ENCODE results near the gene C1orf35. TPM values are rescaled to one million over a fixed set of nuclear protein-coding genes. Genes with fewer than 3 reads are reported as not detected.

Gene C1orf35
- total RNA-seq, 1 experiment from 2014 or later, result 63.3 TPM

- H2AFZ ChIP-seq (ENCODE audit: low read length), result peak overlapping the region; percentile 67
- CTCF ChIA-PET, result interaction anchor here (1.0 kb wide), 1 partner anchor 61 kb away, joined by 13 read pairs; no protein-coding TSS in a partner anchor
These were observed 42.5 kb downstream of the C1orf35 start for GRCh38 chr1:228060458-228061190.

DNA sequence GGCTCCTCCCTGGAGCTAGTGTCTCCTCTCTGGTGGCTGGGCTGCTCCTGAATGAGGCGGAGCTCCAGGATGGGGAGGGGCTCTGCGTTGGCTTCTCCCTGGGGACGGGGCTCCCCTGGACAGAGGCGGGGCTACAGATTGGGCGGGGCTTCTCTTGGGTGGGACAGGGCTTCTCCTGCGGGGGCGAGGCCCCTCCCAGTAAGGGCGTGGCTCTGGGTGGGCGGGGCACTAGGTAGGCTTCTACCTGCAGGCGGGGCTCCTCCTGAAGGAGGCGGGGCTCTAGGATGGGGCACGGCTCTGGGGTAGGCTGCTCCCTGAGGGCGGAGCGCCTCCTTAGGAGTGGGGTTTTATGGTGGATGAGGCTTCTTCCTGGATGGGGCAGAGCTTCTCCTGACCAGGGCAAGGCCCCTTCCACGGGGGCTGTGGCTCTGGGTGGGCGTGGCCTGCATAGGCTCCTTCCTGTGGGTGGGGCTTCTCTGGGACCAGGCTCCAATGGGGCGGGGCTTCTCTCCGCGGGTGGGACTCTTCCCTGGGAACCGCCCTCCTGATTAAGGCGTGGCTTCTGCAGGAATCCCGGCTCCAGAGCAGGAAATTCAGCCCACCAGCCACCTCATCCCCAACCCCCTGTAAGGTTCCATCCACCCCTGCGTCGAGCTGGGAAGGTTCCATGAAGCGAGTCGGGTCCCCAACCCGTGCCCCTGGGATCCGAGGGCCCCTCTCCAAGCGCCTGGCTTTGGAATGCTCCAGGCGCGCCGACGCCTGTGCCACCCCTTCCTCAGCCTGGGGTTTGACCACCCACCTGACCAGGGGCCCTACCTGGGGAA is 43.3 kb downstream of the C1orf35 start:
- CTCF ChIA-PET, result interaction anchor here (0.6 to 1.0 kb wide), 2 partner anchors 15 to 60 kb away, joined by 3 to 13 read pairs; no protein-coding TSS in a partner anchor
- no peak overlapping the region for H3K27ac ChIP-seq (ENCODE audit: low read length)
- DNase-seq (peak; percentile 94), ATAC-seq (peak; percentile 68)
- TF ChIP-seq EZH2phosphoT487 (IDR thresholded peaks at IDR 0.05; ENCODE audit: borderline replicate concordance, low read length), result no peak
- no peak for TF ChIP-seq EZH2 (IDR thresholded peaks at IDR 0.05; ENCODE audit: low read length, unreplicated experiment)
- no peak for TF ChIP-seq CTCF (conservative IDR thresholded peaks at IDR 0.05; ENCODE audit: low read depth, low read length)
- no peaks in the 10 kb centered on the region for H3K9me3 ChIP-seq (ENCODE audit: low read length)
- H3K9me2 ChIP-seq (replicated peaks; ENCODE audit: low read length), result no peaks in the 10 kb centered on the region
- peak overlapping the region; percentile 73 for H3K4me2 ChIP-seq (ENCODE audit: low read length)
- POLR2A ChIA-PET (ENCODE audit: unreplicated experiment), result interaction anchor here (0.6 kb wide), 2 partner anchors 56 to 115 kb away, joined by 3 read pairs; no protein-coding TSS in a partner anchor
- no peaks in the 10 kb centered on the region for H4K20me1 ChIP-seq (ENCODE audit: low read length)
- no TSS peak for BruUV-seq (replicated peaks)
- peak overlapping the region; percentile 58 for H3K4me3 ChIP-seq (ENCODE audit: low read length)
- H3K27me3 ChIP-seq (ENCODE audit: low read length), result no peaks in the 10 kb centered on the region
- H3K9ac ChIP-seq (ENCODE audit: low read length), result peak overlapping the region; percentile 30
- H2AFZ ChIP-seq (ENCODE audit: low read length), result peak overlapping the region; percentile 67
- intact Hi-C loops (cut with micrococcal nuclease), result loop anchor here (5.0 kb wide), 1 partner anchor 58 kb away; no protein-coding TSS in a partner anchor
- H3F3A ChIP-seq (ENCODE audit: low read length, unreplicated experiment), result peaks cover 4% of the 10 kb centered on the region
- H3K4me1 ChIP-seq (ENCODE audit: insufficient read depth, low read length), result peaks cover 8% of the 10 kb centered on the region; the same call in 1 of the 2 replicates
- no peaks in the 10 kb centered on the region for H3K79me2 ChIP-seq (ENCODE audit: low read length)
- no peaks in the 10 kb centered on the region for H3K36me3 ChIP-seq (ENCODE audit: low read depth, low read length)

More at GRCh38 chr1:228060458-228061190, 42.5 kb downstream of the C1orf35 start:
- Histone ChIP-seq H3K9me3 (ENCODE audit: low read length) (no peaks in the 10 kb centered on the region), H3K4me2 (ENCODE audit: low read length) (peak overlapping the region; percentile 73), H3K9ac (ENCODE audit: low read length) (peak overlapping the region; percentile 30), H3K9me2 (replicated peaks; ENCODE audit: low read length) (no peaks in the 10 kb centered on the region), H3K27ac (ENCODE audit: low read length) (no peak overlapping the region), H3K4me1 (ENCODE audit: insufficient read depth, low read length) (peaks cover 8% of the 10 kb centered on the region; the same call in 1 of the 2 replicates), H3K36me3 (ENCODE audit: low read depth, low read length) (no peaks in the 10 kb centered on the region), H3F3A (ENCODE audit: low read length, unreplicated experiment) (peaks cover 4% of the 10 kb centered on the region), H3K4me3 (ENCODE audit: low read length) (peak overlapping the region; percentile 58), H3K79me2 (ENCODE audit: low read length) (no peaks in the 10 kb centered on the region), H4K20me1 (ENCODE audit: low read length) (no peaks in the 10 kb centered on the region), H3K27me3 (ENCODE audit: low read length) (no peaks in the 10 kb centered on the region)
- DNase-seq (no peak), ATAC-seq (0 out of 2 replicates have a peak, but pooled peaks have one; percentile 5)
- TF ChIP-seq CTCF (conservative IDR thresholded peaks at IDR 0.05; ENCODE audit: low read depth, low read length) (peak; percentile 30; the same call in 1 of the 2 replicates), EZH2phosphoT487 (IDR thresholded peaks at IDR 0.05; ENCODE audit: borderline replicate concordance, low read length) (no peak)
- POLR2A ChIA-PET (ENCODE audit: unreplicated experiment), result no interaction called here
- TSS peak; percentile 15 for BruUV-seq (replicated peaks)
- intact Hi-C loops (cut with micrococcal nuclease), result no loop called here

Measured in PC-3 (cell line).